Measurements from ENCODE around the gene GAA.

Gene GAA

DNA sequence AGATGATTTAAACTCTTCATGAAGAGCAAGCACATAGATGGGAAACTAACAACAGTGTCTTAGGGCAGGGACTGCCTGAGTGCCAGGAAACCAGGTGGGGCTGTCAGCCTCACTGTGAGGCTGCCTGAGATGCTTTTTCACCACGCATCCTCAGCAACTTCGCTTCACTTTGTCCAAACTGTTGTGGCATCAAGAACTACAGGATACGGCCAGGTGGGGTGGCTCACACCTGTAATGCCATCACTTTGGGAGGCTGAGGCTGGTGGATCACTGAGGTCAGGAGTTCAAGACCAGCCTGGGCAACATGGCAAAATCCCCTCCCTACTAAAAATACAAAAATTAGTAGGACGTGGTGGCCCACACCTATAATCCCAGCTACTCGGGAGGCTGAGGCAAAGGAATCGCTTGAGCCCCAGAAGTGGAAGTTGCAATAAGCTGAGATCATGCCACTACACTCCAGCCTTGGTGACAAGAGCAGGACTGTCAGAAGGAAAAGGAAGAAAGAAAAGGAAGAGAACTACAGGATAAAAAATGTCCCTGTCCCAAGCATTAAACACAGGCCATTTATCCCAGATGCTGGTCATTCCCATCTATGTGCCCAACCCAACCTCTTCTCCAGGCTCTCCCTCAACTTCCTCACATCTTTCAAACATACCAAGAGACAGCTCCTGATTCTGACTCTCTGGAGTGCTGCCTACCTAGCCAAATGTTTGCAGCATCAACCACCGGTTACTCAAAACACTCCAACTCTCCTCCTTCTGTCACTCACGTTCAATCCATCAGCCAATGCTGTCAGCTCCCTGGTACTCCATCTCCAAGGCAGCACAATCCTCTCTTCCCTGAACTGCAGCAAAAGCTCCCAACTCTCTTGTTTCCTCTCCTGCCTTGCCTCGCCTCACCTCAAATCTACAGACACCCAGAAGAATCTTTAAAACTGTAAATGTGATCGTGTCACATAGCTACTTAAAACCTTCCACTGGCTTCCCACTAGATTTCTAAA, 44.0 kb downstream of the GAA start:
- Histone ChIP-seq H3K4me3 (peak overlapping the region; percentile 89), H3K27ac (peak overlapping the region in 1 of 2 donors; percentile 96)
- no peak for DNase-seq (ENCODE audit: low spot score)
- TF ChIP-seq, protein P1, sequence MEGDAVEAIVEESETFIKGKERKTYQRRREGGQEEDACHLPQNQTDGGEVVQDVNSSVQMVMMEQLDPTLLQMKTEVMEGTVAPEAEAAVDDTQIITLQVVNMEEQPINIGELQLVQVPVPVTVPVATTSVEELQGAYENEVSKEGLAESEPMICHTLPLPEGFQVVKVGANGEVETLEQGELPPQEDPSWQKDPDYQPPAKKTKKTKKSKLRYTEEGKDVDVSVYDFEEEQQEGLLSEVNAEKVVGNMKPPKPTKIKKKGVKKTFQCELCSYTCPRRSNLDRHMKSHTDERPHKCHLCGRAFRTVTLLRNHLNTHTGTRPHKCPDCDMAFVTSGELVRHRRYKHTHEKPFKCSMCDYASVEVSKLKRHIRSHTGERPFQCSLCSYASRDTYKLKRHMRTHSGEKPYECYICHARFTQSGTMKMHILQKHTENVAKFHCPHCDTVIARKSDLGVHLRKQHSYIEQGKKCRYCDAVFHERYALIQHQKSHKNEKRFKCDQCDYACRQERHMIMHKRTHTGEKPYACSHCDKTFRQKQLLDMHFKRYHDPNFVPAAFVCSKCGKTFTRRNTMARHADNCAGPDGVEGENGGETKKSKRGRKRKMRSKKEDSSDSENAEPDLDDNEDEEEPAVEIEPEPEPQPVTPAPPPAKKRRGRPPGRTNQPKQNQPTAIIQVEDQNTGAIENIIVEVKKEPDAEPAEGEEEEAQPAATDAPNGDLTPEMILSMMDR (IDR thresholded peaks at IDR 0.05): no peak

DNA sequence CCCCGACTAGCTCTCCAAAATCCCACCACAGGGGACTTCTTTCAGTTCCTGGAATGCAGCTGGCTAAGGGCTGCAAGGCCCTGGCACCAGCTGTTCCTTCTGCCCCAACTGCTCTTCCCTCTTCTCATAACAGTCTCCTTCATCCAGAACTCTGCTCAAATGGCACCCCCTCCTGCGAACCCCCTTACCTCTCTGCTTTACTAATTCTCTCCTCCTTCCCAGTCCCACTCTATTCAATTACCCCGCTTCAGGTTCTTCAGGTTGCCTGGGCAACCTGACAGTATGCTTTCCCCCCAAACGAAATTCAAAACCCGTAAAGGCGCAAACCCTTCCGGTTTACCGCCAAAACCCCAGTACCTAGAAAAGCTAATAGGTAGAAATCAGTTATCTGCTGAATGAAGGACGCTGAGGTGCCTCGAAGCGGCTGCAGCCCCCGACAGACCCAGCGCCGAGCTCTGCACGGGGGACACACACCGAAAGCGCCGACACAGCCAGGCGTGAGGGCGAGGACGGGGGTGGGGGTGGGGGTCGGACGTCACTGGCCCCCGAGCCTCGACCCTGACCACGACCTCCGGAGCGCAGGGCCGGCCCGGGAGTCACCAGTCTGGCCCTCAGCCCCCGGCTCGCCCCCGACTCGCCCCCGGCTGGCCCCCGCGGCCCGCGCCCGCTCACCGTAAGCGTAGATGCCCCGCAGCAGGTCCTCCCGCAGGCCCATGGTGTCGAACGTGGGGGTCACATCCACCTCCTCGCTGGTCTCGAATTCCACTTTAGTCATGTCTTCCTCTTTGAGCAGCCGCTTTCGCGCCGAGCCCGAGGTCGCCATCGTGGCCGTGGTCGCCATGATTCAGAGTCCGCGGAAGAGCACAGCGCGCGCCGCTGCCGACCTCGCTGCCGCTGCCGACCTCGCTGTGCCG, 45.0 kb downstream of the GAA start:
- TF ChIP-seq, protein P1 (IDR thresholded peaks at IDR 0.05): no peak
- Histone ChIP-seq H3K27ac (peak overlapping the region; percentile 88 to 96), H3K4me3 (peak overlapping the region; percentile 89)
- no peak for DNase-seq (ENCODE audit: low spot score)

DNA sequence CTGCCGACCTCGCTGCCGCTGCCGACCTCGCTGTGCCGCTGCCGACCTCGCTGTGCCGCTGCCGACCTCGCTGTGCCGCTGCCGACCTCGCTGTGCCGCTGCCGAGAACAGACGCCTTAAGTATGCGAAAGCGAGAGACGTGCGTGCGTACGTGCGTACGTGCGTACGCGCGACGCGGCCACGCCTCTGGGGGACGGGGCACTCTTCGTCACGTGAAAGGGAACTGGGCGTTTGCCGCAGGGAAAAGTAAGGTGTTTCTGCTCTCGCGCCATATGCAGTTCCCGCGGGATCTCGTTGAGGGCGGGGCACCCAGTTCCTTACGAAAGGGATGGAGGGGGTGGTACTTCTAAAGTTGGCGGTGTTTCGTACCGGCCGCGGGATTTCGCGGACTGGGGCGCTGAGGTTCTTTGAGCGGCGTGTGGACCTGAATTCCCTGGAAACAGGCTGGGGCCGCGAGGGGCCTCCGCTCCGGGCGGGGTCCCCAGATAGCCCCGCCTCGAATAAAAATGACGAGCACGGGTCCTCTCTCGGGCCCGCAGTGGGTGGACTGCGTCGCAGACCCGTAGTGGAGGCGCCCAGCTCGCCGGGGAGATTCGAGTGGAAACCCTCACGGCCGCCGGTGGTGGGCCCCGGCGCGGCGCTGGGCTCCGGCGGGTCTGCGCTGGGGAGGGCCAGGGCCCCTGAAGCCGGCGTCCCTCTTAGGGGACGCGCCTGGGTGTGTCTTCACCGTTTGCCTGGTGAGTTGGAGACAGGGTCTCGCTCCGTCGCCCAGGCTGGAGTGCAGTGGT, 45.8 kb downstream of the GAA start, which contains the start of gene EIF4A3:
EIF4A3 (minus strand) TSS at position 94 of the 788 bp plus-strand sequence. CDS start 167 bp downstream, outside the sequence.
- peak within 1 kb of the TSS; percentile 90 to 96 for H3K27ac ChIP-seq
- TF ChIP-seq, protein P1 (IDR thresholded peaks at IDR 0.05): no peak
- peak; percentile 98 for DNase-seq (ENCODE audit: low spot score)
- H3K4me3 ChIP-seq: peak within 1 kb of the TSS; percentile 89

DNA sequence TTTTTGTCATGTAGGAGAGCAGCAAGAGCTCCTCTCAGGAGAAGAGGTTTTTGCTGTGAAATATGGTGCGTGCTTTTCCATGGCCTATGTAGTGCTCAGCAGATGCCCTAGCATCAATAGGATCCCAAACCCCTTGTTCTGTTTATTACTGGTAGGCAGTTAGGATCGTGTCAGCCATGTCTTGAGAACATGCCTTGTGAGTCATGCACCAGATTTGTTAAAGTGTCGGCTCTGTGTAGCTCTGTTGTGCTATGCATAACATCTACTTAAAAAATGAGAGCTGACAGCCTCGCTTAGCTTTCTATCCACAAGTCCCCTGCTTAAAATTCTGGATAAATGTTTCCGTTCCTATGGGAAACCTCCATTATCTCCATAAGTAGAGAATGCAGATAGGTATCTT, 50.0 kb downstream of the GAA start:
- H3K4me3 ChIP-seq: no peak overlapping the region
- DNase-seq (ENCODE audit: low spot score): no peak
- TF ChIP-seq, protein P1 (IDR thresholded peaks at IDR 0.05): no peak
- no peak overlapping the region for H3K27ac ChIP-seq

DNA sequence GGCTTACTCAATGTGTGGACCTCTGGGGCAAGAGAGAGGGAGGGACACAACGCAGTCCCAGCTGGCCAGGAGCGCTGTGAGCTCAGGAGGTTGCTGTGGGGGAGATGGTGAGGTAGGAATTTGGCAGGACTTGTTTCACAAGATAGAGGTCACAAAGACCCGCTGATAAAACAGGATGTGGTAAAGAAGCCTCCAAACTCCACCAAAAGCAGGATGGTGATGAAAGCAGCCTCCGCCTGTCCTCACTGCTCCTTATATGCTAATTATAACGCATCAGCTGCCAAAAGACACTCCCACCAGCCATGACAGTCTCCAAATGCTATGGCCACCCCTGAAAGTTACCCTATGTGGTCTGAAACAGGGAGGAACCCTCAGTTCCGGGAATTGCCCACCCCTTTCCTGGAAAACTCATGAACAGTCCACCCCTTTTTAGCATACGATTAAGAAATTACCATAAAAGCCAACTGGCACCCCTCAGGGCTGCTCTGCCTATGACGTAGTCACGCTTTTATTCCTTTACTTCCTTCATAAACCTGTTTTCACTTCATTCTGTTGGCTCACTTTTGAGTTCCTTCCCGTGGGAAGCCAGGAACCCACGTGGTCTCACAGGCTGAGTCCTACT, 50.8 kb downstream of the GAA start:
- TF ChIP-seq, protein P1 (IDR thresholded peaks at IDR 0.05): no peak
- Histone ChIP-seq H3K27ac (no peak overlapping the region), H3K4me3 (no peak overlapping the region)
- DNase-seq (ENCODE audit: low spot score): no peak

DNA sequence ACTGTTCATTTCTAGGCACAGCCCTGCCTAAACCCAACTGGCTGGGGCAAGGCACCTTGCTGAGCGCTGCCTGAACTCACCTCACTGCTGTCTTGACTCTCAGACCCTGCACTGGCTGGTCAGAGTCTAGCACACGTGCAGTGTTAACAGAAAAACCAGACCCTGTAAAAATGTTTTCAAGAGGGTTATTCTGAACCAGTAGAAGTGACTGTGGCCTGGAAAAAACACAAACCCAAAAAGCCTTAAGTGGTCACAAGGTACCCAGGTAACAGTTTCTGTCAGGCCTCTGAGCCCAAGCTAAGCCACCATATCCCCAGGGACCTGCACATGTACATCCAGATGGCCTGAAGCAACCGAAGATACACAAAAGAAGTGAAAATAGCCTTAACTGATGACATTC, 51.6 kb downstream of the GAA start:
- TF ChIP-seq, protein P1 (IDR thresholded peaks at IDR 0.05): no peak
- H3K4me3 ChIP-seq: no peak overlapping the region
- no peak for DNase-seq (ENCODE audit: low spot score)
- no peak overlapping the region for H3K27ac ChIP-seq
